Measurements from ENCODE around the gene GBX1. TPM values are rescaled to one million over a fixed set of nuclear protein-coding genes. Genes with fewer than 3 reads are reported as not detected.
A peak's percentile ranks its signal among the peaks of the same experiment; 100 is the strongest.

The GBX1 gene
- total RNA-seq, 1 donor from 2014 or later: not detected

GRCh38 chr7:151116603-151117440, 50.7 kb downstream of the GBX1 start:
- DNase-seq (ENCODE audit: low read depth): no peak

GRCh38 chr7:151115836-151116418, 51.6 kb downstream of the GBX1 start:
- peak; percentile 38 for DNase-seq (ENCODE audit: low read depth)

GRCh38 chr7:151115121-151115835, 52.2 kb downstream of the GBX1 start:
- no peak for DNase-seq (ENCODE audit: low read depth)

GRCh38 chr7:151114151-151115090, 53.1 kb downstream of the GBX1 start:
- DNase-seq (ENCODE audit: low read depth): no peak

GRCh38 chr7:151113344-151114150, 53.9 kb downstream of the GBX1 start:
- DNase-seq (ENCODE audit: low read depth): peak; percentile 87

GRCh38 chr7:151110941-151111645, 56.4 kb downstream of the GBX1 start:
- DNase-seq (ENCODE audit: low read depth): peak; percentile 84

GRCh38 chr7:151110236-151110940, 57.1 kb downstream of the GBX1 start:
- no peak for DNase-seq (ENCODE audit: low read depth)

- DNase-seq (ENCODE audit: low read depth): no peak
These were observed 58.1 kb downstream of the GBX1 start for GRCh38 chr7:151109094-151110048.

- DNase-seq (ENCODE audit: low read depth): no peak
These were observed 59.6 kb downstream of the GBX1 start for GRCh38 chr7:151107882-151108281.

- DNase-seq (ENCODE audit: low read depth): peak; percentile 80
These were observed 62.9 kb downstream of the GBX1 start for GRCh38 chr7:151104411-151105235.

- no peak for DNase-seq (ENCODE audit: low read depth)
These were observed 63.5 kb downstream of the GBX1 start for GRCh38 chr7:151103973-151104372.

- DNase-seq (ENCODE audit: low read depth): no peak
These were observed 64.5 kb downstream of the GBX1 start for GRCh38 chr7:151102991-151103390.

GRCh38 chr7:151101621-151102396, 65.7 kb downstream of the GBX1 start:
- no peak for DNase-seq (ENCODE audit: low read depth)

- no peak for DNase-seq (ENCODE audit: low read depth)
These were observed 66.6 kb downstream of the GBX1 start for GRCh38 chr7:151100921-151101320.

- peak; percentile 68 for DNase-seq (ENCODE audit: low read depth)
These were observed 67.8 kb downstream of the GBX1 start for GRCh38 chr7:151099486-151100211.
